ENCODE data around the gene EFHC1. TPM values are rescaled to one million over a fixed set of nuclear protein-coding genes. Genes with fewer than 3 reads are reported as not detected.

The EFHC1 gene
- total RNA-seq, 1 experiment from 2014 or later: 13.2 TPM

GRCh38 chr6:52562911-52563310 lies 142.8 kb downstream of the EFHC1 start:
- Histone ChIP-seq H3K27ac (ENCODE audit: insufficient read length, low read depth, low read length) (no peak overlapping the region), H3K18ac (ENCODE audit: insufficient read length, low read depth, low read length) (no peak overlapping the region), H3K79me2 (ENCODE audit: insufficient read depth, low read length) (peaks cover 2% of the 10 kb centered on the region; the same call in 1 of the 2 replicates), H2BK15ac (ENCODE audit: low read depth, low read length) (no peak overlapping the region), H3K14ac (ENCODE audit: insufficient read depth, low read length) (no peak overlapping the region), H2BK120ac (ENCODE audit: low read depth, low read length, poor library complexity, severe bottlenecking) (no peak overlapping the region), H2BK5ac (ENCODE audit: insufficient read length, low read length) (no peak overlapping the region), H3K56ac (ENCODE audit: insufficient read length, low read depth, low read length) (no peak overlapping the region), H2BK20ac (ENCODE audit: low read depth, low read length, poor library complexity, severe bottlenecking) (no peak overlapping the region), H2AK5ac (ENCODE audit: insufficient read length, low read length) (no peak overlapping the region), H4K8ac (replicated peaks; ENCODE audit: insufficient read length, low read depth, low read length) (no peak overlapping the region), H3K23me2 (ENCODE audit: insufficient read length, low read depth, low read length, poor library complexity, severe bottlenecking) (no peaks in the 10 kb centered on the region), H3K9ac (ENCODE audit: extremely low read depth, insufficient read length, low read length) (no peak overlapping the region), H4K20me1 (ENCODE audit: control insufficient read depth, insufficient read depth, insufficient read length) (no peaks in the 10 kb centered on the region), H2BK12ac (ENCODE audit: insufficient read length, low read depth, low read length) (no peak overlapping the region), H3K79me1 (ENCODE audit: insufficient read depth, low read depth, low read length, poor library complexity, severe bottlenecking) (peaks cover 2% of the 10 kb centered on the region), H3K23ac (ENCODE audit: insufficient read length, low read depth, low read length) (no peak overlapping the region), H2AFZ (ENCODE audit: low read length) (no peak overlapping the region), H3T11ph (ENCODE audit: low read length) (no peak overlapping the region), H3K27me3 (ENCODE audit: insufficient read depth, low read length) (no peaks in the 10 kb centered on the region), H4K91ac (ENCODE audit: insufficient read length, low read depth, low read length) (no peak overlapping the region), H3K4ac (ENCODE audit: low read depth, low read length) (no peak overlapping the region), H3K9me3 (ENCODE audit: control insufficient read depth, low read depth, low read length) (no peaks in the 10 kb centered on the region), H4K5ac (ENCODE audit: insufficient read length, low read depth, low read length) (no peak overlapping the region), H3K4me2 (ENCODE audit: insufficient read depth, insufficient read length, low read length) (no peak overlapping the region), H3K4me1 (ENCODE audit: insufficient read depth, low read length) (peaks cover 4% of the 10 kb centered on the region; the same call in 1 of the 2 replicates)
- DNase-seq: no peak
- H3K9me3 Mint-ChIP-seq: no peaks in the 10 kb centered on the region
- no peaks in the 10 kb centered on the region for H3K36me3 Mint-ChIP-seq (ENCODE audit: insufficient read depth in 1 of 3, low read depth in 3 of 3)
- peaks cover 41 to 42% of the 10 kb centered on the region in 2 experiments for H3K4me1 Mint-ChIP-seq
- TF ChIP-seq CTCF (conservative IDR thresholded peaks at IDR 0.05): no peak
- no peaks in the 10 kb centered on the region; the same call in 1 of the 2 replicates for H3K27me3 Mint-ChIP-seq (ENCODE audit: low read depth)
- H3K4me3 Mint-ChIP-seq: no peak overlapping the region
- no CpG with 5 or more reads among the region's 3 CpGs for WGBS (ENCODE audit: extremely low coverage, insufficient read length, low lambda C conversion rate)
- H3K27ac Mint-ChIP-seq: no peak overlapping the region; a peak in 1 of 7 replicates

All from H9 (cell line).